Tibial nerve (tissue), 4 donors: ENCODE measurements around the gene GALNS.

Experiments
- EP300 ChIP-seq, 2 donors: sonication (generic); formaldehyde crosslinking; IDR thresholded peaks; one replicate each; pipeline ENCODE4 v1.6.1; 2017; ENCODE audit warnings: antibody characterized with exemption in 2 of 2, mild to moderate bottlenecking in 1 of 2
- POLR2A ChIP-seq, 2 donors: fragments of 450-650 bp; IDR thresholded peaks; one replicate each; pipeline ENCODE4 v1.6.1; 2017; ENCODE audit warnings: antibody characterized with exemption in 2 of 2, mild to moderate bottlenecking in 2 of 2, moderate library complexity in 2 of 2
- TF ChIP-seq, protein P1 (sequence below), 5 experiments: fragments of 200-600 bp in 3 of 5; fragments of 450-650 bp in 2 of 5; sonication (generic) in 3 of 5; IDR thresholded peaks; one replicate each; pipeline ENCODE4 v1.5.1; 2016 to 2019; ENCODE audit warnings: antibody characterized with exemption in 5 of 5, mild to moderate bottlenecking in 3 of 5, moderate library complexity in 2 of 5

DNA sequence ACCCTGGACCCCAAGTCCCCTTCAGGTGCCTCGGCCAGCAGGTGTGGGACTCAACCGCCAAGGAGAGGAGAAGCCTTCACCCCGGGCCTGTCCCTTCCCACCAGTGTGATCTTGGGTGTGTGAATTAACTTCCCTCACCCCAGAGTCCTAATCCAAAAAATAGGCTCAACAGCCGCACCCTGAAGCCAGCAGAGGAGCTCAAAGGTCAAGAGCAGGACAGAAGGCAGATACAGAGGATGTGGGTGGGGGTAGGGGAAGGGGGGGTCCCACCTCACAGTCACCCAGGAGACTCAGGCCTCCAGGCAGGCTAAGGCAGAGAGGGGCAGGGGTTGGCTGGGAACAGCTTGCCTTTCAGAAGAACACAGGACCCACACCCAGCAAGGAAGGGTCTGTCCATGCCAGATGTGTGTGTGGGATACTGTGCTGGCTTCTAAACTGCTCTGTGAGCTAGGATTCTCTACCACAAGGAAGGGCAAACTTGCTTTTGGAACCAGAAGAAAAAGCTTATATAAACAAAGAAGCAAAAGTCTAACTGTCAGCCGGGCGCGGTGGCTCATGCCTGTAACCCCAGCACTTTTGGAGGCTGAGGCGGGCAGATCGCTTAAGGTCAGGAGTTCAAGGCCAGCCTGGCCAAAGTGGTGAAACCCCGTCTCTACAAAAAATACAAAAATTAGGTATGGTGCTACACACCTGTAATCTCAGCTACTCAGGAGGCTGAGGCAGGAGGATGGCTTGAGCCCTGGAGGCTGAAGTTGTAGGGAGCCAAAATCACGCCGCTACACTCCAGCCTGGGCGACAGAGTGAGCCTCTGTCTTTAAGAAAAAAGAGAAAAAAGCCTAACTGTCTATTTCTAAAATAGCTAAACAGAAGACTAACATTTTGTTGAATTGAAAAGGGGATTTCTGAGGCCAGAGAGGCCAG is 76.3 kb downstream of the GALNS start:
- TF ChIP-seq, protein P1, sequence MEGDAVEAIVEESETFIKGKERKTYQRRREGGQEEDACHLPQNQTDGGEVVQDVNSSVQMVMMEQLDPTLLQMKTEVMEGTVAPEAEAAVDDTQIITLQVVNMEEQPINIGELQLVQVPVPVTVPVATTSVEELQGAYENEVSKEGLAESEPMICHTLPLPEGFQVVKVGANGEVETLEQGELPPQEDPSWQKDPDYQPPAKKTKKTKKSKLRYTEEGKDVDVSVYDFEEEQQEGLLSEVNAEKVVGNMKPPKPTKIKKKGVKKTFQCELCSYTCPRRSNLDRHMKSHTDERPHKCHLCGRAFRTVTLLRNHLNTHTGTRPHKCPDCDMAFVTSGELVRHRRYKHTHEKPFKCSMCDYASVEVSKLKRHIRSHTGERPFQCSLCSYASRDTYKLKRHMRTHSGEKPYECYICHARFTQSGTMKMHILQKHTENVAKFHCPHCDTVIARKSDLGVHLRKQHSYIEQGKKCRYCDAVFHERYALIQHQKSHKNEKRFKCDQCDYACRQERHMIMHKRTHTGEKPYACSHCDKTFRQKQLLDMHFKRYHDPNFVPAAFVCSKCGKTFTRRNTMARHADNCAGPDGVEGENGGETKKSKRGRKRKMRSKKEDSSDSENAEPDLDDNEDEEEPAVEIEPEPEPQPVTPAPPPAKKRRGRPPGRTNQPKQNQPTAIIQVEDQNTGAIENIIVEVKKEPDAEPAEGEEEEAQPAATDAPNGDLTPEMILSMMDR (IDR thresholded peaks at IDR 0.05) = no peak
- TF ChIP-seq POLR2A (IDR thresholded peaks at IDR 0.05) (no peak), EP300 (IDR thresholded peaks at IDR 0.05) (no peak)
